ENCODE data around the gene CHMP3.
A peak's percentile ranks its signal among the peaks of the same experiment; 100 is the strongest.

Gene CHMP3

GRCh38 chr2:86491088-86491487 lies 72.2 kb downstream of the CHMP3 start:
- no peaks in the 10 kb centered on the region for H3K27me3 Mint-ChIP-seq
- H3K9me3 Mint-ChIP-seq = no peaks in the 10 kb centered on the region
- ATAC-seq (replicated peaks; ENCODE audit: extremely low read depth, poor library complexity, severe bottlenecking) = no peak
- DNase-seq (ENCODE audit: low spot score in 2 of 2) = no peak
- no peak overlapping the region for H3K27ac Mint-ChIP-seq (ENCODE audit: low read depth)
- peaks cover 24% of the 10 kb centered on the region for H3K4me1 Mint-ChIP-seq
- H3K36me3 Mint-ChIP-seq (ENCODE audit: insufficient read depth) = peaks cover 73% of the 10 kb centered on the region
- H3K4me3 Mint-ChIP-seq = no peak overlapping the region

DNA sequence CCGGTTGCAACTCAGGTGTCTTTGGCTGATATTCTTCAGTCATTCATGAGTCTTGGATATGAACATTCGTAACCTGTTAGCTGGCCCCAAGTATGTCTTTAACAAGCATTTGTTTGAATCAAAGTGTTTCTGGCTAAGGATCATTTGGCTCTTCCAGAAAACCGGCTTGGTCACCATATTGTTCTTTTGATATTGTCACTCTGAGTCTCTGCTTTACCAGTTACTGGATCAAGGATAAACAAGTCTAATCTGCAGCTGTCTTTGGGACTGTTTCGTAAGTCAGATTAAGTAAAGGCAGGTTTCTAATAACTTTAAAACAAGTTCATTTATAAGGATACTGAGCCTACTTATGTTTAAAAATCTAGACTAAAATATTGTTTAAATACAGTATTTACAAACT lies 73.0 kb downstream of the CHMP3 start:
- no peak for ATAC-seq (replicated peaks; ENCODE audit: extremely low read depth, poor library complexity, severe bottlenecking)
- Mint-ChIP-seq H3K9me3 (no peaks in the 10 kb centered on the region), H3K4me3 (no peak overlapping the region), H3K27ac (ENCODE audit: low read depth) (no peak overlapping the region), H3K36me3 (ENCODE audit: insufficient read depth) (peaks cover 75% of the 10 kb centered on the region), H3K27me3 (no peaks in the 10 kb centered on the region), H3K4me1 (peaks cover 16% of the 10 kb centered on the region)
- no peak for DNase-seq (ENCODE audit: low spot score in 2 of 2)

DNA sequence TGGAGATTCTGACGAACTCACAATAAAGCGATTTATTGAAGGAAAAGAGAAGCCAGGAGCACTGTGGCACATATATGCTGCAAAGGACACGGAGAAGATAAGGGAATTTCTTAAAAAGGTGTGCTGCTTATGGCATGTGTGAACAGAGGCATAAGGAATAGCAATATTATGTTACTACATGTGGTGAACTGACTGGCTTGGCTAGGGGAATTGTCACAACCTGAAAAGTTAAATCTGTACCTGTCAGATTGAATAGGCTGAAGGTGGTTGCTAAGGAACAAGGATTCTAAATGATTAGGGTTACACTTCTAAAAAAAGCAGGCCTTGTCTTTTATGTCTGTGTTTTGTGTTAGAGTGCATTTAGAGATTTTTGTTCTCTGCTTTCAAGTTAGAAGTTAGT lies 73.7 kb downstream of the CHMP3 start:
- H3K4me1 Mint-ChIP-seq = peaks cover 11% of the 10 kb centered on the region
- no peaks in the 10 kb centered on the region for H3K9me3 Mint-ChIP-seq
- H3K36me3 Mint-ChIP-seq (ENCODE audit: insufficient read depth) = peaks cover 78% of the 10 kb centered on the region
- no peaks in the 10 kb centered on the region for H3K27me3 Mint-ChIP-seq
- H3K4me3 Mint-ChIP-seq = no peak overlapping the region
- H3K27ac Mint-ChIP-seq (ENCODE audit: low read depth) = no peak overlapping the region
- no peak for DNase-seq (ENCODE audit: low spot score in 2 of 2)
- ATAC-seq (replicated peaks; ENCODE audit: extremely low read depth, poor library complexity, severe bottlenecking) = no peak

DNA sequence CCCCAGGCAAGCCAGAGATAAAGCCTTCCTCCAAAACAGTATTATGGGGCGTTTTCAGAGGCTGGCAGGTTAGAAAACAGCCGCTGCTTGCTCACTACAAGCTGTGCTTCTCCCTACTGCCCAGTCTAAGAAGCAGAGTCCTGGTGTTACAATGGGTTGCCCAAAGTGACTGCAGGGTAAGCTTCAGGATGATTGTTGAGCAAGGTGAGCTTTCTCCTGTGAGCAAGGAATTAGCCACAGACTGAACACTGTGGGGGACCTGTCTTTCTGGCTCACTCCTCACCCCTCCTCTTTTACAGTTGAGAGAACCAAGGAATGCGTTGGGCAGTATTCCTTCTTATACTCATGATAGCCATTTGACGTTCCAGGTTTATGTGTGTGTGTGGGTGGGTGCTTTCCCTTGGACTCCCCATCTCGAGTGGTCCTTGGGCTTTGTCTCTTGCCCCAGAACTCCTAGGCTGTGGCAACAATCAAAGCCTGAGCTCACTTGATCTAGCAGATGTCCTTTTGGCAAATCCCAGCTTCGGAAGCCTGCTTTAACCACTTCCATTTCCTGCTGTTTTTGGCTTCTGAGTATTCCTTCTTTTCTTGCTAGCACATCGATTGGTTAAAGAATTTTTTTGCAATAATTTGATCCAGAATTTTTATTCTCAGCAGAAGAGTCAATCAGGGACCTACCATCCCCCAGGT lies 74.5 kb downstream of the CHMP3 start:
- Mint-ChIP-seq H3K36me3 (ENCODE audit: insufficient read depth) (peaks cover 86% of the 10 kb centered on the region), H3K27ac (ENCODE audit: low read depth) (peak overlapping the region; percentile 54), H3K27me3 (no peaks in the 10 kb centered on the region), H3K9me3 (no peaks in the 10 kb centered on the region), H3K4me1 (peaks cover 5% of the 10 kb centered on the region), H3K4me3 (no peak overlapping the region)
- DNase-seq (ENCODE audit: low spot score in 2 of 2) (no peak), ATAC-seq (replicated peaks; ENCODE audit: extremely low read depth, poor library complexity, severe bottlenecking) (no peak)

GRCh38 chr2:86487062-86487461 lies 76.2 kb downstream of the CHMP3 start:
- DNase-seq (ENCODE audit: low spot score in 2 of 2) (no peak), ATAC-seq (replicated peaks; ENCODE audit: extremely low read depth, poor library complexity, severe bottlenecking) (no peak)
- H3K9me3 Mint-ChIP-seq = no peaks in the 10 kb centered on the region
- no peak overlapping the region for H3K4me3 Mint-ChIP-seq
- peak overlapping the region; percentile 54 for H3K27ac Mint-ChIP-seq (ENCODE audit: low read depth)
- H3K27me3 Mint-ChIP-seq = no peaks in the 10 kb centered on the region
- H3K4me1 Mint-ChIP-seq = peaks cover 5% of the 10 kb centered on the region
- H3K36me3 Mint-ChIP-seq (ENCODE audit: insufficient read depth) = peaks cover 91% of the 10 kb centered on the region

DNA sequence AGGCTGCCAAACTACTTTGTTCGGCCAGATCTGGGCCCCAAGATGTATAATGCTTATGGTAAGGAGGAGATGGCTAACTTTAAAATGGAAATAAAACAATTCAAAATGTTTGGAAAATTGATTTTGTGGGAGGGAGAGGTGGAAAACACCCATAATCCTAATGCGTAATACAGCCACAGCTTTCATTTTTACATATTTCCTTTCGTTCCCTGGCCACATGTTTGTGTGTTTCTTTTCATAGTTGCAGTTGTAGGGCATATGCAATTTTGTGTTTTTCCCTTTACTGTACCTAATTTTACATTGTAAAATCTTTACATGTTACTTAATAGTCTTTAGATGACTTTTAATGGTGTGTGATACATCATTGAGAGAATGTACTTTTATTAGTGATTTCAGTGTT lies 77.4 kb downstream of the CHMP3 start:
- Mint-ChIP-seq H3K4me3 (no peak overlapping the region), H3K27ac (ENCODE audit: low read depth) (no peak overlapping the region), H3K9me3 (no peaks in the 10 kb centered on the region), H3K4me1 (no peaks in the 10 kb centered on the region), H3K36me3 (ENCODE audit: insufficient read depth) (peaks cover 91% of the 10 kb centered on the region), H3K27me3 (no peaks in the 10 kb centered on the region)
- DNase-seq (ENCODE audit: low spot score in 2 of 2) = no peak
- ATAC-seq (replicated peaks; ENCODE audit: extremely low read depth, poor library complexity, severe bottlenecking) = no peak

DNA sequence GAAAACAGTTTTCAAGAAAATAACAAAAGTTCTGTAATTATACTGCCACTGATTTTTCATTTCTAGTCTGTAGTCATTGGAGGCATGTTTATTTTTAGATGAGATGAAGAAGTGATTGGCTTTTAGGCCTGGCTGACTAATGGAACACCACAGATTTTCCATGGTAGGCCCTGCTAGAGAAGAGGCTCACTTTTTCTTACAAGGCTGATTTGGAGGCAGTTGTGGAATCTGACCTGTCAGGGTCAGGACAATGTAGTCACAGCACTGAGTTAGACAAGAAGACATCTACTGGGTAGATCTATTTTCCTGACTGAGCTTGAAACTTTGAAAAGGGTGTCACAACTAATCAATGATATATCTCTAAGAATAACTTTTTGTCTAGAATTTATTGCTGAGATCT lies 78.1 kb downstream of the CHMP3 start:
- Mint-ChIP-seq H3K36me3 (ENCODE audit: insufficient read depth) (peaks cover 93% of the 10 kb centered on the region), H3K27me3 (no peaks in the 10 kb centered on the region), H3K9me3 (no peaks in the 10 kb centered on the region), H3K4me1 (no peaks in the 10 kb centered on the region), H3K27ac (ENCODE audit: low read depth) (peak overlapping the region; percentile 29), H3K4me3 (no peak overlapping the region)
- DNase-seq (ENCODE audit: low spot score in 2 of 2) = no peak
- no peak for ATAC-seq (replicated peaks; ENCODE audit: extremely low read depth, poor library complexity, severe bottlenecking)

DNA sequence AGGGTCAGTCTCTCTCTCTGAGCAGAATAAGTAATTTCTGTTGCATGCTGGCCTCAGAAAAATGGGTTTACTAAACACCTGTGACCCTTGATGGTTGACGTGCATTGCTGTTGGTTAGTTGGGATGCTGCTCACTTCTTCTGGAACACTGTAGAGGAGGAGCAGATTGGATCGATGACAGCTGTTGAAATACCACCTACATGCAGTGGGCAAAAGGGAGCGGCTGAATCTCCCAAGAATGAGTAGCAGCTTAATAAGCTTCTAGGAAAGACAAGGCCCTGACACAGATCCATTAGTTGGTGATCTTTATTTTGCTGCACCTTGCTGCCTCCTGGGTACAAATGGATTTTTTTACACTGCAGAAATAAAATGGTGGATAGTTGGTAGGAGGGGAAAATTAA lies 78.9 kb downstream of the CHMP3 start:
- Mint-ChIP-seq H3K4me1 (no peaks in the 10 kb centered on the region), H3K9me3 (no peaks in the 10 kb centered on the region), H3K36me3 (ENCODE audit: insufficient read depth) (peaks cover 94% of the 10 kb centered on the region), H3K27ac (ENCODE audit: low read depth) (peak overlapping the region; percentile 29), H3K4me3 (no peak overlapping the region), H3K27me3 (no peaks in the 10 kb centered on the region)
- no peak for ATAC-seq (replicated peaks; ENCODE audit: extremely low read depth, poor library complexity, severe bottlenecking)
- no peak for DNase-seq (ENCODE audit: low spot score in 2 of 2)

DNA sequence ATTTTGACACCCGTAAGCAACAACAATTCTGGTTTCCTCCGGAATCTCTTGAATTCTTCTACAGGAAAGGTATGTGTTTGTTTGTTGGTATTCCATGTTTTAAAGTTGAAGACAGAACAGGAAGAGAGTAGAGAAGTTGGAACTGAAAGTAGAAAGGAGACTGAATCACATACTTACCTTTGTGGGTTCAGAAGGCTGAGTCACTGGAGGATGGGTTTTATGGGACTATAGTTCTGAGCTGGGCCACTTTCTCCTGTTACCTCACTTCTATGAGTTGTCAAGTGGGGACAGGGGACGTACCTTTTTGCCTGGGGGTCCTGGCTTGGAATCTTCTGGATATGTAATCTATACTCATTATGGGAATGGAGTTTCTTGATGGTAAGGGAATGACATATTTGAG lies 81.2 kb downstream of the CHMP3 start:
- Mint-ChIP-seq H3K27me3 (no peaks in the 10 kb centered on the region), H3K4me3 (no peak overlapping the region), H3K36me3 (ENCODE audit: insufficient read depth) (peaks cover 97% of the 10 kb centered on the region), H3K9me3 (no peaks in the 10 kb centered on the region), H3K4me1 (no peaks in the 10 kb centered on the region), H3K27ac (ENCODE audit: low read depth) (peak overlapping the region; percentile 5)
- no peak for DNase-seq (ENCODE audit: low spot score in 2 of 2)
- no peak for ATAC-seq (replicated peaks; ENCODE audit: extremely low read depth, poor library complexity, severe bottlenecking)

GRCh38 chr2:86480105-86480504 lies 83.1 kb downstream of the CHMP3 start:
- no peak overlapping the region for H3K27ac Mint-ChIP-seq (ENCODE audit: low read depth)
- peaks cover 90% of the 10 kb centered on the region for H3K36me3 Mint-ChIP-seq (ENCODE audit: insufficient read depth)
- DNase-seq (ENCODE audit: low spot score in 2 of 2) = no peak

DNA sequence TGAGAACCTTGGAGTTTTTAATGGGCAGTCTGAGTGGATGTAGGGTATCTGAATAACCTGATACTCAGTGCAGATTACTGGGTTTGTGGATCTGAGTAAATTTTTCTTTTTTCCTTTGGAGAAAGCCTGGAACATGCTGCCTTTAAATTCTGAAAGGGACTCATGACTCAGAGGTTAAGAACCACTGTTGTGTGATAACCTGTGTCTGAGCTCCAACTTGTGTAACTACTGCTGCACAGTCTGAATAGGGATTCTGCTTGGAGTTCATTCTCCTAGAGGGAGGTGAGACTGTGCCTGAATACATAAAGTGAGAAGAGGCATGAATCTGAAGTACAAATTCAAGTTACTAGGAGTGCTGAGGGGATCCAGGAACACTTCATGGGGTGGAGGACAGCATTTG lies 85.9 kb downstream of the CHMP3 start:
- Mint-ChIP-seq H3K9me3 (no peaks in the 10 kb centered on the region), H3K27ac (ENCODE audit: low read depth) (peak overlapping the region; percentile 42), H3K4me3 (no peak overlapping the region), H3K27me3 (no peaks in the 10 kb centered on the region), H3K4me1 (peaks cover 20% of the 10 kb centered on the region), H3K36me3 (ENCODE audit: insufficient read depth) (peaks cover 88% of the 10 kb centered on the region)
- DNase-seq (ENCODE audit: low spot score in 2 of 2) = no peak
- no peak for ATAC-seq (replicated peaks; ENCODE audit: extremely low read depth, poor library complexity, severe bottlenecking)

More at GRCh38 chr2:86480105-86480504, 83.1 kb downstream of the CHMP3 start:
- Mint-ChIP-seq H3K27me3 (no peaks in the 10 kb centered on the region), H3K4me3 (no peak overlapping the region), H3K4me1 (peaks cover 10% of the 10 kb centered on the region), H3K9me3 (no peaks in the 10 kb centered on the region)
- ATAC-seq (replicated peaks; ENCODE audit: extremely low read depth, poor library complexity, severe bottlenecking) = no peak

DNA sequence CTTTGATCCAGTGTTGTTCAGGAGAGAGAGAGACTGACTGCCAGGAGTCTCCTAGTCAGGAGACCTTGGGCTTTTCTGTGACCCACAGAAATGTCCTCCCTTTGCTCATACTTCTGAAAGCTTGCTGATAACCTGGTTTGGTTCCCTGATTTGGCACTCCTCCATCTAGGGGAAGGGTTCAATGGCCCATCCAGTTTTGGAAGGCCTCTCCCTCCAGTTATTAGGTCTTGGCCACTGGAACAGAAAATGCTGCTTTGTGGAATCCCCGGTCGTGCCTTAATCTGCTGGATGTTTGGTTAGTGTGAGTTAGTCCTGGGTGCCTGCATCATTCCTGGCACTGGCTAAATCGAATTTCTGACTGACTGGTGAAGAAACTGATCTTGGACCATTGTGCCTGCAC lies 86.3 kb downstream of the CHMP3 start:
- peaks cover 20% of the 10 kb centered on the region for H3K4me1 Mint-ChIP-seq
- no peak for ATAC-seq (replicated peaks; ENCODE audit: extremely low read depth, poor library complexity, severe bottlenecking)
- H3K27ac Mint-ChIP-seq (ENCODE audit: low read depth) = peak overlapping the region; percentile 42
- no peaks in the 10 kb centered on the region for H3K27me3 Mint-ChIP-seq
- DNase-seq (ENCODE audit: low spot score in 2 of 2) = no peak
- no peaks in the 10 kb centered on the region for H3K9me3 Mint-ChIP-seq
- H3K36me3 Mint-ChIP-seq (ENCODE audit: insufficient read depth) = peaks cover 87% of the 10 kb centered on the region
- no peak overlapping the region for H3K4me3 Mint-ChIP-seq

- H3K9me3 Mint-ChIP-seq = no peaks in the 10 kb centered on the region
- ATAC-seq (replicated peaks; ENCODE audit: extremely low read depth, poor library complexity, severe bottlenecking) (no peak), DNase-seq (ENCODE audit: low spot score in 2 of 2) (no peak)
- H3K36me3 Mint-ChIP-seq (ENCODE audit: insufficient read depth) = peaks cover 85% of the 10 kb centered on the region
- no peak overlapping the region for H3K4me3 Mint-ChIP-seq
- no peaks in the 10 kb centered on the region for H3K27me3 Mint-ChIP-seq
- H3K27ac Mint-ChIP-seq (ENCODE audit: low read depth) = peak overlapping the region; percentile 42
- H3K4me1 Mint-ChIP-seq = peaks cover 20% of the 10 kb centered on the region
Measured at GRCh38 chr2:86476092-86476491, 87.2 kb downstream of the CHMP3 start.

All from central memory CD8-positive, alpha-beta T cell (primary cell).